ENCODE measurements around the gene PRDX6.
"Not testable (repeated sequence)": the region's sequence is repeated elsewhere in the genome, so short reads cannot be mapped to it uniquely, and the experiment has no call there.

Gene PRDX6

DNA sequence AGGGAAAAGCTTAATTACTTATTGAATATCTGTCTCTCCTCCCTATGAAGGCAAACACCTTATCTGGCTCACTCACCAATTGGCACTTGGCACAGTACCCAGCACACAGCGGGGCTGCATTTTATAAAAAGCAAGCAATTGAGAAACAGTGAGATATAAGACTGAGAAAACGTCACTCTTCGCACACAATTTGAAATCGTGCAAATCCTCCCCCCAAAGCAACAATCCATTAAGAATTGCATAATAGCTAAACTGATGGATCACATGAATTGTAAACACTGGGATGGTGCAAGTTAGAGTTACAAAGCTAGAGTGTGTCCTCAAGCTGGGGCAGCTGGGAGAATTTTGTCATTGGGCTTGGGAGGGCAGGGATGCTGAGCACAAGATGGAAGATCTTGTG lies 27.1 kb downstream of the PRDX6 start:
- H3K27me3 ChIP-seq (ENCODE audit: control insufficient read depth, insufficient read depth, low read length) = no peaks in the 10 kb centered on the region
- H3K9ac ChIP-seq (ENCODE audit: low read depth, low read length) = no peak overlapping the region
- H3K36me3 ChIP-seq (ENCODE audit: insufficient read depth, low read length) = no peaks in the 10 kb centered on the region
- peaks cover 11% of the 10 kb centered on the region for H3K4me1 ChIP-seq (ENCODE audit: control insufficient read depth, insufficient read depth, low read length)
- no peak overlapping the region for H3K4me3 ChIP-seq (ENCODE audit: low read length)
- H3K9me3 ChIP-seq (replicated peaks; ENCODE audit: low read length) = no peaks in the 10 kb centered on the region
- H3K4me2 ChIP-seq (ENCODE audit: low read length) = no peak overlapping the region

GRCh38 chr1:173505391-173505790 lies 28.3 kb downstream of the PRDX6 start:
- Histone ChIP-seq H3K4me1 (ENCODE audit: control insufficient read depth, insufficient read depth, low read length) (peaks cover 11% of the 10 kb centered on the region), H3K9me3 (replicated peaks; ENCODE audit: low read length) (no peaks in the 10 kb centered on the region), H3K9ac (ENCODE audit: low read depth, low read length) (no peak overlapping the region), H3K27me3 (ENCODE audit: control insufficient read depth, insufficient read depth, low read length) (no peaks in the 10 kb centered on the region), H3K4me2 (ENCODE audit: low read length) (no peak overlapping the region), H3K4me3 (ENCODE audit: low read length) (no peak overlapping the region), H3K36me3 (ENCODE audit: insufficient read depth, low read length) (no peaks in the 10 kb centered on the region)

- no peak overlapping the region for H3K4me3 ChIP-seq (ENCODE audit: low read length)
Observed at GRCh38 chr1:173506437-173506836, 29.3 kb downstream of the PRDX6 start.

DNA sequence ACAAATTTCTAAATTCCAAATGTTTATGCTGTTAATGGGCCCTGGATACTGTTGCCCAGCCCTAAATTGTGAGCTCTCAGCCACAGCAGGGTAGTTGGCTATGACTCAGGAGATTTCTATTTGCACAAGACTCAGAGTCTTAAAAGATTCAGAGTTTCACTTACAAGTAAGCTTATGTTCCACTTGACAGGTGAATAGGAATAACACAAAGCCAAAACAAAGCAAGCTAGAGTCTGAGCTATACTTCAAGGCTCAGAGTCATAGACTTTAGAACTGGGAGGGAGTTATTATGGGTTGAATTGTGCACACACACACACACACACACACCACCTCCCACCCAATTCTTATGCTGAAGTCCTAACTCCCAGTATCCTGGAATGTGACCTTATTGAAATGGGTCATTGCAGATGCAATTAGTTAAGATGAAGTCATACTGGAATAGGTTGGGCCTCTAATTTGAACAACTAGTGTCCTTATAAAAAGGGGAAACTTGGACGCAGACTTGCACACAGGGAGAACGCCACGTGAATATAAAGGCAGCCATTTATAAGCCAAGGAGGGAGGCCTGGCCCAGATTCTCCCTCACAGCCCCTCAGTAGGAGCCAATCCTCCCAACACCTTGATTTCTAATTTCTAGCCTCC lies 30.2 kb downstream of the PRDX6 start:
- H3K4me3 ChIP-seq (ENCODE audit: low read length) = no peak overlapping the region

More at GRCh38 chr1:173506437-173506836, 29.3 kb downstream of the PRDX6 start:
- H3K27me3 ChIP-seq (ENCODE audit: control insufficient read depth, insufficient read depth, low read length) = no peaks in the 10 kb centered on the region
- no peak overlapping the region for H3K4me2 ChIP-seq (ENCODE audit: low read length)
- no peak overlapping the region for H3K9ac ChIP-seq (ENCODE audit: low read depth, low read length)
- no peaks in the 10 kb centered on the region for H3K36me3 ChIP-seq (ENCODE audit: insufficient read depth, low read length)
- H3K9me3 ChIP-seq (replicated peaks; ENCODE audit: low read length) = no peaks in the 10 kb centered on the region
- H3K4me1 ChIP-seq (ENCODE audit: control insufficient read depth, insufficient read depth, low read length) = peaks cover 11% of the 10 kb centered on the region

DNA sequence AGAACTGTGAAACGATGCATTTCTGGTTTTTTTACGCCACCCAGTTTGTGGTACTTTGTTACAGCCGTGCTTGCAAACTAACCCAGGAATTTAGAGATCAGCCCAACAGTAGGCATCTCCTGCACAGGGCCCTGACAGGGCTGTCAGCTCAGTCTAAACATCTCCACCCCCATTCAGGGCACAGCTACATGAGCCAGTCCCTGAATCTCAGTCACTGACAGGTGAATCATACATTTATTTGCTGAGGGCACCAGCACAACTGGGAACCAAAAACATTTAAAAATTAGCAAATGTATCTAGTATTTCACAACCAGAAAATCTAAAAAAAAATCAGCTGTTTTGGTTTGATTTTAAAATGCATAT lies 30.7 kb downstream of the PRDX6 start:
- no peaks in the 10 kb centered on the region for H3K27me3 ChIP-seq (ENCODE audit: control insufficient read depth, insufficient read depth, low read length)
- no peak overlapping the region for H3K4me2 ChIP-seq (ENCODE audit: low read length)
- no peak overlapping the region for H3K9ac ChIP-seq (ENCODE audit: low read depth, low read length)
- no peaks in the 10 kb centered on the region for H3K36me3 ChIP-seq (ENCODE audit: insufficient read depth, low read length)
- H3K9me3 ChIP-seq (replicated peaks; ENCODE audit: low read length) = no peaks in the 10 kb centered on the region
- H3K4me3 ChIP-seq (ENCODE audit: low read length) = no peak overlapping the region
- H3K4me1 ChIP-seq (ENCODE audit: control insufficient read depth, insufficient read depth, low read length) = peaks cover 11% of the 10 kb centered on the region

More for the DNA sequence above, 30.2 kb downstream of the PRDX6 start:
- Histone ChIP-seq H3K27me3 (ENCODE audit: control insufficient read depth, insufficient read depth, low read length) (no peaks in the 10 kb centered on the region), H3K4me2 (ENCODE audit: low read length) (no peak overlapping the region), H3K36me3 (ENCODE audit: insufficient read depth, low read length) (no peaks in the 10 kb centered on the region), H3K9me3 (replicated peaks; ENCODE audit: low read length) (no peaks in the 10 kb centered on the region), H3K9ac (ENCODE audit: low read depth, low read length) (no peak overlapping the region), H3K4me1 (ENCODE audit: control insufficient read depth, insufficient read depth, low read length) (peaks cover 11% of the 10 kb centered on the region)

DNA sequence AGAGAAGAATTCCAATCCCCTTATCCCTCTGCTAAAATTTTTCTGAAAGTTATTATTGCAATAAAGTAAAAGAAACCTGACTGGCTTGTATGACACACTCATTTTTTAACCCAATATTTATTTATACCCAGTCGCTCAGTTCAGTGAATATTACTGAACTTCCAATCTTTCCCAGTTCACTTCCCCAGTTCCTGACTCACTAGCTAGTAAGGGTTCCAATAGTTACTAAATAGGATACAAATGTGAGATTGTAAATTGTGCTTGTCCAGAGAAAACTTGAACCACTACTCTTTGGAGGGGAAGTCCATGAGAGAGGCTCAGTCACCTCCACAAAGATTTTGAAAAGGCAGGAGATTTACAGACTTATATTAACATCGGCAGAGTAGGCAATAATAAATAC lies 31.4 kb downstream of the PRDX6 start:
- Histone ChIP-seq H3K4me1 (ENCODE audit: control insufficient read depth, insufficient read depth, low read length) (peaks cover 11% of the 10 kb centered on the region), H3K9me3 (replicated peaks; ENCODE audit: low read length) (no peaks in the 10 kb centered on the region), H3K27me3 (ENCODE audit: control insufficient read depth, insufficient read depth, low read length) (no peaks in the 10 kb centered on the region), H3K9ac (ENCODE audit: low read depth, low read length) (no peak overlapping the region), H3K4me2 (ENCODE audit: low read length) (no peak overlapping the region), H3K36me3 (ENCODE audit: insufficient read depth, low read length) (no peaks in the 10 kb centered on the region), H3K4me3 (ENCODE audit: low read length) (no peak overlapping the region)

GRCh38 chr1:173509797-173510196 lies 32.7 kb downstream of the PRDX6 start:
- no peak overlapping the region for H3K4me3 ChIP-seq (ENCODE audit: low read length)
- H3K4me1 ChIP-seq (ENCODE audit: control insufficient read depth, insufficient read depth, low read length) = peaks cover 11% of the 10 kb centered on the region
- no peaks in the 10 kb centered on the region for H3K9me3 ChIP-seq (replicated peaks; ENCODE audit: low read length)
- no peaks in the 10 kb centered on the region for H3K27me3 ChIP-seq (ENCODE audit: control insufficient read depth, insufficient read depth, low read length)
- H3K4me2 ChIP-seq (ENCODE audit: low read length) = no peak overlapping the region
- no peak overlapping the region for H3K9ac ChIP-seq (ENCODE audit: low read depth, low read length)
- no peaks in the 10 kb centered on the region for H3K36me3 ChIP-seq (ENCODE audit: insufficient read depth, low read length)

- not testable (repeated sequence) for H3K9me3 ChIP-seq (replicated peaks; ENCODE audit: low read length); H3K4me2 ChIP-seq (ENCODE audit: low read length)
Observed at GRCh38 chr1:173514503-173514902, 37.4 kb downstream of the PRDX6 start.

GRCh38 chr1:173520799-173521198 lies 43.7 kb downstream of the PRDX6 start:
- Histone ChIP-seq H3K9me3 (replicated peaks; ENCODE audit: low read length) (no peaks in the 10 kb centered on the region), H3K4me2 (ENCODE audit: low read length) (no peak overlapping the region), H3K36me3 (ENCODE audit: insufficient read depth, low read length) (no peaks in the 10 kb centered on the region), H3K4me1 (ENCODE audit: control insufficient read depth, insufficient read depth, low read length) (no peaks in the 10 kb centered on the region), H3K4me3 (ENCODE audit: low read length) (no peak overlapping the region), H3K27me3 (ENCODE audit: control insufficient read depth, insufficient read depth, low read length) (no peaks in the 10 kb centered on the region), H3K9ac (ENCODE audit: low read depth, low read length) (no peak overlapping the region)

More at GRCh38 chr1:173514503-173514902, 37.4 kb downstream of the PRDX6 start:
- H3K9ac ChIP-seq (ENCODE audit: low read depth, low read length); H3K27me3 ChIP-seq (ENCODE audit: control insufficient read depth, insufficient read depth, low read length); H3K36me3 ChIP-seq (ENCODE audit: insufficient read depth, low read length); H3K4me1 ChIP-seq (ENCODE audit: control insufficient read depth, insufficient read depth, low read length); H3K4me3 ChIP-seq (ENCODE audit: low read length): not testable (repeated sequence)

GRCh38 chr1:173523329-173523728 lies 46.2 kb downstream of the PRDX6 start:
- no peak overlapping the region for H3K9ac ChIP-seq (ENCODE audit: low read depth, low read length)
- no peaks in the 10 kb centered on the region for H3K27me3 ChIP-seq (ENCODE audit: control insufficient read depth, insufficient read depth, low read length)
- H3K4me3 ChIP-seq (ENCODE audit: low read length) = no peak overlapping the region
- H3K9me3 ChIP-seq (replicated peaks; ENCODE audit: low read length) = no peaks in the 10 kb centered on the region
- H3K36me3 ChIP-seq (ENCODE audit: insufficient read depth, low read length) = no peaks in the 10 kb centered on the region
- no peaks in the 10 kb centered on the region for H3K4me1 ChIP-seq (ENCODE audit: control insufficient read depth, insufficient read depth, low read length)
- no peak overlapping the region for H3K4me2 ChIP-seq (ENCODE audit: low read length)

DNA sequence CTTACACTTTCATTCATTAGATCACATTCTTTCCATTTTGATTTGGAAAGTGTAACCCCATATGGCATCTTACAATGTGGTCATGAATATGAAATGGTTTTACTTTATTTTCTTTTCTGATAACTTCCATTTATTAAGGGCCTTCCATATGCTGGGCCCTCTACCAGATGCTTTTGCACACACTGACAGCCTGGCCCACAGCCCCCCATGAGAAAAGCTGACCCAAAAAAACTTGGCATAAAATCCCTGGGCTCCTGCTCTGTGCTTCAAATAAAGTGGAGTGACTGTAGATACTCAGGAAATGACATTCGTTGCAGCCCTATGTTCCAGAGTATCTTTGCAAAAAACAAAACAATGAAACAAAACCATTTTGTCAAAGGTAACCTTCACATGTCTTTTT lies 48.8 kb downstream of the PRDX6 start:
- Histone ChIP-seq H3K27me3 (ENCODE audit: control insufficient read depth, insufficient read depth, low read length) (no peaks in the 10 kb centered on the region), H3K9me3 (replicated peaks; ENCODE audit: low read length) (no peaks in the 10 kb centered on the region), H3K4me2 (ENCODE audit: low read length) (no peak overlapping the region), H3K4me1 (ENCODE audit: control insufficient read depth, insufficient read depth, low read length) (no peaks in the 10 kb centered on the region), H3K36me3 (ENCODE audit: insufficient read depth, low read length) (no peaks in the 10 kb centered on the region), H3K4me3 (ENCODE audit: low read length) (no peak overlapping the region), H3K9ac (ENCODE audit: low read depth, low read length) (no peak overlapping the region)

GRCh38 chr1:173527151-173527826 lies 50.2 kb downstream of the PRDX6 start:
- Histone ChIP-seq H3K9me3 (replicated peaks; ENCODE audit: low read length) (no peaks in the 10 kb centered on the region), H3K36me3 (ENCODE audit: insufficient read depth, low read length) (no peaks in the 10 kb centered on the region), H3K4me2 (ENCODE audit: low read length) (no peak overlapping the region), H3K4me1 (ENCODE audit: control insufficient read depth, insufficient read depth, low read length) (no peaks in the 10 kb centered on the region), H3K27me3 (ENCODE audit: control insufficient read depth, insufficient read depth, low read length) (no peaks in the 10 kb centered on the region), H3K9ac (ENCODE audit: low read depth, low read length) (no peak overlapping the region), H3K4me3 (ENCODE audit: low read length) (no peak overlapping the region)

All from skeletal muscle satellite cell (primary cell).